Gastroesophageal sphincter (tissue), 3 donors: ENCODE results near the gene STARD10.
A peak's percentile ranks its signal among the peaks of the same experiment; 100 is the strongest.

Experiments
- POLR2A ChIP-seq, 2 donors: fragments of 450-650 bp; IDR thresholded peaks; one replicate each; pipeline ENCODE4 v1.6.1; 2017; ENCODE audit warnings: antibody characterized with exemption in 2 of 2, mild to moderate bottlenecking in 2 of 2, moderate library complexity in 1 of 2
- TF ChIP-seq, protein P1 (sequence below), 4 experiments: fragments of 200-600 bp in 2 of 4; fragments of 450-650 bp in 2 of 4; sonication (generic) in 1 of 4; IDR thresholded peaks; one replicate each; pipeline ENCODE4 v1.5.1; 2017 to 2019; ENCODE audit warnings: antibody characterized with exemption in 4 of 4, mild to moderate bottlenecking in 2 of 4, moderate library complexity in 2 of 4

DNA sequence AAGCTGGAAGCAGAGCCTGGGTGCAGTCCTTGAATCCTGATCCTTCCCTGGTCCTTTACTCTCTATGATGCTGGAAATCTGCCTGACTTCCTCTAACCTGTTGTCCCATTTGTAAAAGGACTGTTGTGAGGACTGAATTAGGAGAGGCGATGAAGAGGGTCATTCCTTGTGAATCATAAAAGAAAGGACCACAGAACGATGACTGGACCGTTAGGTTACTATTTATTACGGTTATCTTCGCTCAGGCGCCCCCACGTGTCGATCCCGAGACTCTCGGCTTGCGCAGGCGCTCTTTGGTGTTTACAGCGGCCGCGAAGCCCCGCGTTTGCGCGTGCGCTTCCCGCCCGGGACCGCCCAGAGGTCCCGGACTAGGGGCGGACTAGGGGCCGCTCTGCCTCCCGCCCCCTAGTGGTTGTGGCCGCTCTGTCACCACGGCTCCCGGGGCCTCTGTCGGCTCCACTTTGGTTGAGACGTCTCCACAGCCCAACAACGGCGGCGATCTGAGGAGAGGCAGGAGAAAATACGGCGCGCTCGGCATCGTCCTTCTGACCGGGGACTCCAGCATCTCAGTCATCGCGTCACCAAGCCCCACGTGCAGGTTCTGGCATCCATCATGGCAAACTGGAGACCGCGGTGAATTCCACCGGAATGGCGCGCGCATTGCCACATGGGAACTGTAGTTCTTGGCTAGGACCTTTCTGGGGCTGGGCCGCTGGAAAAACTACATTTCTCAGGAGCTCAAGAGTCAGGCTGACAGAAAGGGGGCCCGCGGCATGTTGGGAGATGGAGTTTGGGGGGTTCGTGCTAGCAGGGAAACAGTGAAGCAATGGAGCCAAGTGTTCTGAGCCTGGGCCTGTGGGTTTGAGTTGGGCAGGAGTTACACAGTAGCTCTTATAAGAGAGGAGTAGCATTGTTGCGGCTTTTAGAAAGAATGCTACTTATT is at the start of gene STARD10:
- TF ChIP-seq, protein P1, sequence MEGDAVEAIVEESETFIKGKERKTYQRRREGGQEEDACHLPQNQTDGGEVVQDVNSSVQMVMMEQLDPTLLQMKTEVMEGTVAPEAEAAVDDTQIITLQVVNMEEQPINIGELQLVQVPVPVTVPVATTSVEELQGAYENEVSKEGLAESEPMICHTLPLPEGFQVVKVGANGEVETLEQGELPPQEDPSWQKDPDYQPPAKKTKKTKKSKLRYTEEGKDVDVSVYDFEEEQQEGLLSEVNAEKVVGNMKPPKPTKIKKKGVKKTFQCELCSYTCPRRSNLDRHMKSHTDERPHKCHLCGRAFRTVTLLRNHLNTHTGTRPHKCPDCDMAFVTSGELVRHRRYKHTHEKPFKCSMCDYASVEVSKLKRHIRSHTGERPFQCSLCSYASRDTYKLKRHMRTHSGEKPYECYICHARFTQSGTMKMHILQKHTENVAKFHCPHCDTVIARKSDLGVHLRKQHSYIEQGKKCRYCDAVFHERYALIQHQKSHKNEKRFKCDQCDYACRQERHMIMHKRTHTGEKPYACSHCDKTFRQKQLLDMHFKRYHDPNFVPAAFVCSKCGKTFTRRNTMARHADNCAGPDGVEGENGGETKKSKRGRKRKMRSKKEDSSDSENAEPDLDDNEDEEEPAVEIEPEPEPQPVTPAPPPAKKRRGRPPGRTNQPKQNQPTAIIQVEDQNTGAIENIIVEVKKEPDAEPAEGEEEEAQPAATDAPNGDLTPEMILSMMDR (IDR thresholded peaks at IDR 0.05): peak; percentile 97 to 100 (median 99)
- peak; percentile 55 to 56 for TF ChIP-seq POLR2A (IDR thresholded peaks at IDR 0.05)
